Panc1 (cell line): ENCODE measurements around the gene GFAP. TPM values are rescaled to one million over a fixed set of nuclear protein-coding genes. Genes with fewer than 3 reads are reported as not detected.

Source experiments
- ATAC-seq: fragments of 200-7000 bp; cut with Tn5 transposase; 2 replicates; pipeline ENCODE4 v1.9.1; 2020; ENCODE audit warnings: mild to moderate bottlenecking, moderate library complexity
- BruUV-seq: library from RNA; stranded (reverse); fragments of 400-500 nt; replicated peaks from 2 replicates; lab custom pipeline; 2021; lab: Mats Ljungman, UMichigan
- CTCF ChIA-PET: fragments of 300-600 bp; sonication (Branson Sonifier 250); formaldehyde crosslinking; loops from one replicate; lab custom pipeline; 2022; ENCODE audit warnings: antibody characterized with exemption; lab: Charles Lee
- POLR2A ChIA-PET: fragments of 300-600 bp; sonication (Branson Sonifier 250); formaldehyde crosslinking; loops from one replicate; lab custom pipeline; 2022; ENCODE audit warnings: antibody characterized with exemption; lab: Charles Lee
- DNase-seq: peaks from one replicate; pipeline ENCODE4 v3.0.0-alpha.2; 2010; ENCODE audit warnings: low read depth, low spot score
- H3K27ac ChIP-seq: 2 replicates; pipeline ENCODE4 v1.5.1; 2011; ENCODE audit warnings: mild to moderate bottlenecking, low read length, inconsistent platforms
- H3K27me3 ChIP-seq: fragments of 200-500 bp; sonication (Bioruptor generic); 2 replicates; pipeline ENCODE4 v1.6.0; 2014; ENCODE audit warnings: low read length, inconsistent platforms; ENCODE audit not compliant: control insufficient read depth, insufficient read depth
- H3K36me3 ChIP-seq: fragments of 200-500 bp; sonication (Bioruptor generic); 2 replicates; pipeline ENCODE4 v1.5.1; 2014; ENCODE audit warnings: inconsistent platforms, mild to moderate bottlenecking, low read length, moderate library complexity; ENCODE audit not compliant: control insufficient read depth, insufficient read depth
- H3K4me1 ChIP-seq: 2 replicates; pipeline ENCODE4 v1.5.1; 2011; ENCODE audit warnings: inconsistent platforms, mild to moderate bottlenecking, low read length, moderate library complexity; ENCODE audit not compliant: control insufficient read depth, insufficient read depth
- H3K4me3 ChIP-seq, 2 experiments: 2 replicates each; pipeline ENCODE4 v1.5.1; 2011 to 2012; ENCODE audit warnings: low read depth in 2 of 2, low read length in 2 of 2, mild to moderate bottlenecking in 2 of 2, inconsistent platforms in 1 of 2, moderate library complexity in 1 of 2
- H3K9me3 ChIP-seq: fragments of 200-500 bp; sonication (Bioruptor generic); 2 replicates; pipeline ENCODE4 v1.5.1; 2014; ENCODE audit warnings: low read depth, mild to moderate bottlenecking, inconsistent platforms, low read length, moderate library complexity; ENCODE audit not compliant: control insufficient read depth, insufficient read depth
- CTCF ChIP-seq: fragments of 450-650 bp; IDR thresholded peaks from 2 replicates; pipeline ENCODE4 v1.5.1; 2017; ENCODE audit warnings: mild to moderate bottlenecking
- POLR2AphosphoS5 ChIP-seq: IDR thresholded peaks from 2 replicates; pipeline ENCODE4 v1.6.1; 2012; ENCODE audit warnings: mild to moderate bottlenecking, low read depth, low read length, moderate library complexity
- SIN3A ChIP-seq: IDR thresholded peaks from 2 replicates; pipeline ENCODE4 v1.6.1; 2012; ENCODE audit warnings: low read depth, mild to moderate bottlenecking, low read length, moderate library complexity, borderline replicate concordance; ENCODE audit not compliant: insufficient read depth
- TCF7L2 ChIP-seq: IDR thresholded peaks from 2 replicates; pipeline ENCODE4 v1.6.1; 2011; ENCODE audit warnings: mild to moderate bottlenecking, low read depth, low read length, inconsistent platforms
- in situ Hi-C: cut with HindIII; loops from 2 replicates; pipeline ENCODE4 v1.10.0; 2016; ENCODE audit warnings: low sequenced_read_pairs, low pct_unique_long_range_greater_than_20kb
- intact Hi-C: fragments of 100-400 bp; cut with micrococcal nuclease; formaldehyde crosslinking; loops from one replicate; pipeline ENCODE4 v1.10.0; 2022; ENCODE audit not compliant: unreplicated experiment
- total RNA-seq: library from RNA; stranded (reverse); gene quantifications from one replicate; pipeline ENCODE4 v1.2.1, GENCODE V29; 2021; ENCODE audit not compliant: unreplicated experiment
- TF ChIP-seq, protein P1 (sequence below), 2 experiments: IDR thresholded peaks; 2 replicates each; pipeline ENCODE4 v1.6.1; 2011 to 2012; ENCODE audit warnings: low read depth in 2 of 2, control low read depth in 1 of 2, low read length in 1 of 2, mild to moderate bottlenecking in 1 of 2, moderate library complexity in 1 of 2; ENCODE audit not compliant: insufficient read depth in 1 of 2

Gene GFAP
- total RNA-seq, 1 experiment from 2014 or later = not detected

DNA sequence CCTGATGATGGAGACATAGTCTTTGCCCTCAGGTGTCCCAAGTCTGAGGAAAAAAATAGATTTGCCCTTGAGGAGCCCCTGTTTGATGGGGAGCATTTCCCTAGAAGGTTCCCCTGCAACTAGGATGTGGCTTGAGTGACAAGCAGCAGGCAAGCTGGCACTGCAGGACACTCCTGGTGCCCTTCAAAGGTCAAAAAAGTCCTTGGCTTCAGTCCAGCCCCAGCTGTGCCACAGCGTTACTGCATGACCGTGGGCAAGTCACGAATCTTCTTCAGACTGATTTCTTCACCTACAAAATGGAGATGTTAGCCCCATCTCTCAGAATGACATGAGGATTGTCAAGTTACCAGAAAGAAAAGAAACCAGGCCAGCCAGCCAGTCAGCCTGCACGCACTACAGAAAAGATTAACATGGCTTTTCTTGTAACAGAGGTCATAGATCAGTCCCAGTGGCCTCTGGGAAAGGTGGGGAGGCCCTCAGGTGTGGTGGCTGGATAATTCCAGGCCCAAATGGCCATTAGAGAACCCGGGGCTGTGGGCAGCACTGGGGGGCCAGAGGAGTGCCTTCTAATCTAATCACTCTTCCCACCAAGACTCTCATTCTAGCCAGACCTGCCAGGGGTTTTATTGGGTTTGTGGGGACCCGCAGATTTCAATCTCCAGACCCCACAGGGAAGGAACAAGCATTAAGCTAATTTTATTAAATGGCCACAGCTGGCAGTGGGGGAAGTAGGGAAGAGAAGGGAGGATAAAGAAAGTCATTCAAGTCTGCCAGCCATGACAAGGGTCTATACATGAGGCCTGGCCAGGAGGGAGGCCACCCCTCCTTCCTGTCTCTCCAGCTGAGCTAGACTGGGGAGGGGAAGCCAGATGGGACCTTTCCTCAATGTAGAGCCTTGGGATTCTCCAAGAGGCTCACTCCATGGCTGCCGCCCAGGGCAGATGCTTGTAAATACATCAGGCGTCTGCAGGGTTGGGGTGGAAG, 42.0 kb upstream of the GFAP start:
- ATAC-seq (no peak), DNase-seq (no peak)
- ChIA-PET POLR2A (no interaction called here), CTCF (no interaction called here)
- H3K27ac ChIP-seq = no peak overlapping the region
- intact Hi-C loops = no loop called here
- TF ChIP-seq, protein P1, sequence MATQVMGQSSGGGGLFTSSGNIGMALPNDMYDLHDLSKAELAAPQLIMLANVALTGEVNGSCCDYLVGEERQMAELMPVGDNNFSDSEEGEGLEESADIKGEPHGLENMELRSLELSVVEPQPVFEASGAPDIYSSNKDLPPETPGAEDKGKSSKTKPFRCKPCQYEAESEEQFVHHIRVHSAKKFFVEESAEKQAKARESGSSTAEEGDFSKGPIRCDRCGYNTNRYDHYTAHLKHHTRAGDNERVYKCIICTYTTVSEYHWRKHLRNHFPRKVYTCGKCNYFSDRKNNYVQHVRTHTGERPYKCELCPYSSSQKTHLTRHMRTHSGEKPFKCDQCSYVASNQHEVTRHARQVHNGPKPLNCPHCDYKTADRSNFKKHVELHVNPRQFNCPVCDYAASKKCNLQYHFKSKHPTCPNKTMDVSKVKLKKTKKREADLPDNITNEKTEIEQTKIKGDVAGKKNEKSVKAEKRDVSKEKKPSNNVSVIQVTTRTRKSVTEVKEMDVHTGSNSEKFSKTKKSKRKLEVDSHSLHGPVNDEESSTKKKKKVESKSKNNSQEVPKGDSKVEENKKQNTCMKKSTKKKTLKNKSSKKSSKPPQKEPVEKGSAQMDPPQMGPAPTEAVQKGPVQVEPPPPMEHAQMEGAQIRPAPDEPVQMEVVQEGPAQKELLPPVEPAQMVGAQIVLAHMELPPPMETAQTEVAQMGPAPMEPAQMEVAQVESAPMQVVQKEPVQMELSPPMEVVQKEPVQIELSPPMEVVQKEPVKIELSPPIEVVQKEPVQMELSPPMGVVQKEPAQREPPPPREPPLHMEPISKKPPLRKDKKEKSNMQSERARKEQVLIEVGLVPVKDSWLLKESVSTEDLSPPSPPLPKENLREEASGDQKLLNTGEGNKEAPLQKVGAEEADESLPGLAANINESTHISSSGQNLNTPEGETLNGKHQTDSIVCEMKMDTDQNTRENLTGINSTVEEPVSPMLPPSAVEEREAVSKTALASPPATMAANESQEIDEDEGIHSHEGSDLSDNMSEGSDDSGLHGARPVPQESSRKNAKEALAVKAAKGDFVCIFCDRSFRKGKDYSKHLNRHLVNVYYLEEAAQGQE (IDR thresholded peaks at IDR 0.05; ENCODE audit: insufficient read depth in 1 of 2, low read depth in 2 of 2, low read length in 1 of 2) = no peak
- no peak for TF ChIP-seq TCF7L2
- TF ChIP-seq POLR2AphosphoS5 = no peak
- TF ChIP-seq CTCF = no peak
- TF ChIP-seq SIN3A = no peak
- in situ Hi-C loops = no loop called here
- H3K36me3 ChIP-seq = no peaks in the 10 kb centered on the region
- BruUV-seq = no TSS peak
- no peak overlapping the region for H3K4me3 ChIP-seq
- H3K27me3 ChIP-seq = no peaks in the 10 kb centered on the region
- H3K4me1 ChIP-seq = no peaks in the 10 kb centered on the region
- no peaks in the 10 kb centered on the region for H3K9me3 ChIP-seq

DNA sequence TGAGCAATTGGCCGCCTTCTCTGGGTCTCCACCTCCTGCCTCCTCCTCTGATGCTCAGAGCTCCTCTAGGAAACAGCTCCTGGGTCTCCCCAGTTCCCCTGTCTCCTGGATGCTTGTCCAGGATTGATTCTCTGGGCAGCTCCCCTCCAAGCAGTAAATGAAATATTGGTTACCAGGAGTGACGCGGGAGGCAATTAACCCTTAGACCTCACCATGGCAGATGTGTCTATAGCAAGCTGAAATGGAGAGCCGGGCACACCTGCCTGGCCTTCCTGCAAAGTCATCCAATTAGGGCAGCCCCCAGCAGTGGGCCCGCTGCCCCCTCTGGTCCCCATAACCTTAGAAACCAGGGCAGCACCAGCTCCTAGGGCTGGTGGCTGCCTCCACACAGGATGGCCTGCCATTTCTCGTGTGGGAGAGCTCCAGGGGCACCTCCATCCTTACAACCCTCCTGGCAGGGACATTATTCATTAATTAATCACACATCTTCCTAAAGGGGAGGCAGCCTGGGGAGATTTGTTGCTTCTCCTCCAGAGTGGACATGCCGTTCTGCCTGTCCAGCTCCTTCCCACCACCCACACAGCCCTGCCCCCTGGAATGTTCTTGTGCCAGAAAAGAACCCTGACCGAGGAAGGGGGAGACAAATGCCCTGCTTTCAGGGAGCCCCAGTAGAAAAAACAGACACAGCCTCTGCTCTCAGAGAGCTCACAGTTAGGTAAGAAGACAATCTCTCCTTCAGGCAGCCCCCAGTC, 40.5 kb upstream of the GFAP start:
- intact Hi-C loops = no loop called here
- in situ Hi-C loops = no loop called here
- CTCF ChIA-PET = interaction anchor here (0.7 kb wide), 1 partner anchor 35 kb away, joined by 8 read pairs; no protein-coding TSS in a partner anchor

More for the DNA sequence above, 40.5 kb upstream of the GFAP start:
- no peak for ATAC-seq
- Histone ChIP-seq H3K9me3 (no peaks in the 10 kb centered on the region), H3K36me3 (no peaks in the 10 kb centered on the region), H3K27me3 (no peaks in the 10 kb centered on the region), H3K4me1 (no peaks in the 10 kb centered on the region), H3K4me3 (no peak overlapping the region), H3K27ac (no peak overlapping the region)
- POLR2A ChIA-PET = interaction anchor here (0.6 kb wide), 1 partner anchor 10 kb away, joined by 3 read pairs; no protein-coding TSS in a partner anchor
- no peak for TF ChIP-seq CTCF
- no peak for TF ChIP-seq POLR2AphosphoS5
- TF ChIP-seq TCF7L2 = no peak
- TF ChIP-seq SIN3A = no peak
- TF ChIP-seq, protein P1 (IDR thresholded peaks at IDR 0.05; ENCODE audit: insufficient read depth in 1 of 2, low read depth in 2 of 2, low read length in 1 of 2) = no peak
- BruUV-seq = no TSS peak
- DNase-seq = no peak
